Tibial artery (tissue), 4 donors: Measurements from ENCODE around the gene CPNE1.

ENCODE experiments used
- DNase-seq, 2 donors: peaks; one replicate each; pipeline ENCODE4 v3.0.0-alpha.2; 2019
- H3K27ac ChIP-seq, 2 donors: fragments of 200-600 bp; sonication (generic) in 1 of 2; 1 replicate in 1 of 2; 2 replicates in 1 of 2; pipeline ENCODE4 v1.5.1; 2018 to 2019; ENCODE audit warnings: mild to moderate bottlenecking in 1 of 2
- H3K27me3 ChIP-seq, 2 donors: fragments of 200-600 bp; sonication (generic) in 1 of 2; one replicate each; pipeline versions ENCODE4 v1.5.1 to v1.6.0; 2016 to 2019
- H3K36me3 ChIP-seq, 3 donors: fragments of 200-600 bp; sonication (generic) in 2 of 3; one replicate each; pipeline ENCODE4 v1.5.1; 2016 to 2019; ENCODE audit warnings: mild to moderate bottlenecking in 2 of 3
- H3K4me1 ChIP-seq, 4 donors: fragments of 200-600 bp; sonication (generic) in 2 of 4; 1 replicate in 3 of 4; 2 replicates in 1 of 4; pipeline ENCODE4 v1.5.1; 2016 to 2019
- H3K4me3 ChIP-seq, 2 donors: fragments of 200-600 bp; sonication (generic) in 1 of 2; 1 replicate in 1 of 2; 2 replicates in 1 of 2; pipeline ENCODE4 v1.5.1; 2018 to 2019; ENCODE audit warnings: mild to moderate bottlenecking in 2 of 2
- H3K9me3 ChIP-seq, 3 donors: fragments of 200-600 bp; sonication (generic) in 1 of 3; one replicate each; pipeline ENCODE4 v1.5.1; 2016 to 2019
- CTCF ChIP-seq, 2 experiments: fragments of 200-600 bp in 1 of 2; fragments of 450-650 bp in 1 of 2; IDR thresholded peaks; one replicate each; pipeline ENCODE4 v1.5.1; 2017 to 2019; ENCODE audit warnings: antibody characterized with exemption in 2 of 2, mild to moderate bottlenecking in 1 of 2, moderate library complexity in 1 of 2
- intact Hi-C: fragments of 100-400 bp; cut with DNase I; formaldehyde crosslinking; loops from one replicate; pipeline ENCODE4 v1.15.0; 2023; ENCODE audit warnings: low total_unique reads

Gene CPNE1

GRCh38 chr20:35699127-35699956 is 34.6 kb upstream of the CPNE1 start, which contains the start of the genes NFS1 and ROMO1:
TSS of gene NFS1 (minus strand) at chr20:35699352. CDS start at chr20:35699288, 64 bp downstream.
TSS of gene ROMO1 (plus strand) at chr20:35699405. CDS start at chr20:35699633, 228 bp downstream.
- Histone ChIP-seq H3K4me1 (peaks cover 0 to 26% (median 17%) of the 10 kb centered on the region in 4 donors), H3K27ac (peak within 1 kb of the TSS; percentile 94 to 98), H3K36me3 (peaks cover 28 to 57% (median 37%) of the 10 kb centered on the region in 3 donors), H3K9me3 (no peaks in the 10 kb centered on the region), H3K27me3 (no peaks in the 10 kb centered on the region), H3K4me3 (peak within 1 kb of the TSS; percentile 94 to 95)
- intact Hi-C loops, result loop anchor here (10.0 kb wide), 1 partner anchor 235 kb away; no protein-coding TSS in a partner anchor
- TF ChIP-seq CTCF (IDR thresholded peaks at IDR 0.05), result peak; percentile 26 to 32
- peak; percentile 80 to 90 for DNase-seq

- no peak for TF ChIP-seq CTCF (IDR thresholded peaks at IDR 0.05)
- Histone ChIP-seq H3K4me3 (peak overlapping the region; percentile 94 to 95), H3K27me3 (no peaks in the 10 kb centered on the region), H3K36me3 (peaks cover 26 to 57% (median 33%) of the 10 kb centered on the region in 3 donors), H3K9me3 (no peaks in the 10 kb centered on the region), H3K4me1 (peaks cover 0 to 26% (median 17%) of the 10 kb centered on the region in 4 donors), H3K27ac (peak overlapping the region; percentile 94 to 98)
- no peak for DNase-seq
- intact Hi-C loops, result loop anchor here (10.0 kb wide), 1 partner anchor 234 kb away; no protein-coding TSS in a partner anchor
Observed at GRCh38 chr20:35698298-35699126, 33.8 kb upstream of the CPNE1 start.

- intact Hi-C loops, result loop anchor here (10.0 kb wide), 1 partner anchor 233 kb away; no protein-coding TSS in a partner anchor
- Histone ChIP-seq H3K27me3 (no peaks in the 10 kb centered on the region), H3K27ac (peak overlapping the region in 1 of 2 donors; percentile 98), H3K36me3 (peaks cover 23 to 57% (median 39%) of the 10 kb centered on the region in 3 donors), H3K9me3 (no peaks in the 10 kb centered on the region), H3K4me1 (peaks cover 0 to 26% (median 17%) of the 10 kb centered on the region in 4 donors), H3K4me3 (peak overlapping the region; percentile 94 to 95)
- TF ChIP-seq CTCF (IDR thresholded peaks at IDR 0.05), result no peak
- DNase-seq, result no peak
Observed at GRCh38 chr20:35697696-35698297, 33.1 kb upstream of the CPNE1 start.

GRCh38 chr20:35695978-35696377 is 31.3 kb upstream of the CPNE1 start:
- H3K27ac ChIP-seq, result no peak overlapping the region
- no peak overlapping the region for H3K4me3 ChIP-seq
- no peaks in the 10 kb centered on the region for H3K9me3 ChIP-seq
- peaks cover 20 to 57% (median 30%) of the 10 kb centered on the region in 3 donors for H3K36me3 ChIP-seq
- DNase-seq, result no peak
- H3K4me1 ChIP-seq, result peaks cover 0 to 26% (median 17%) of the 10 kb centered on the region in 4 donors
- no peaks in the 10 kb centered on the region for H3K27me3 ChIP-seq
- TF ChIP-seq CTCF (IDR thresholded peaks at IDR 0.05), result no peak
- intact Hi-C loops, result loop anchor here (10.0 kb wide), 1 partner anchor 231 kb away; no protein-coding TSS in a partner anchor

GRCh38 chr20:35695245-35695749 is 30.6 kb upstream of the CPNE1 start:
- H3K36me3 ChIP-seq, result peaks cover 22 to 61% (median 37%) of the 10 kb centered on the region in 3 donors
- peaks cover 0 to 22% (median 16%) of the 10 kb centered on the region in 4 donors for H3K4me1 ChIP-seq
- H3K9me3 ChIP-seq, result no peaks in the 10 kb centered on the region
- no peak for DNase-seq
- no peaks in the 10 kb centered on the region for H3K27me3 ChIP-seq
- intact Hi-C loops, result loop anchor here (10.0 kb wide), 1 partner anchor 230 kb away; no protein-coding TSS in a partner anchor
- no peak overlapping the region for H3K4me3 ChIP-seq
- TF ChIP-seq CTCF (IDR thresholded peaks at IDR 0.05), result no peak
- H3K27ac ChIP-seq, result no peak overlapping the region
